ENCODE data around the gene MMP12. TPM values are rescaled to one million over a fixed set of nuclear protein-coding genes. Genes with fewer than 3 reads are reported as not detected.

The MMP12 gene
- total RNA-seq, 6 experiments from 2014 or later: 0.20 to 1.2 (median 0.31) TPM

DNA sequence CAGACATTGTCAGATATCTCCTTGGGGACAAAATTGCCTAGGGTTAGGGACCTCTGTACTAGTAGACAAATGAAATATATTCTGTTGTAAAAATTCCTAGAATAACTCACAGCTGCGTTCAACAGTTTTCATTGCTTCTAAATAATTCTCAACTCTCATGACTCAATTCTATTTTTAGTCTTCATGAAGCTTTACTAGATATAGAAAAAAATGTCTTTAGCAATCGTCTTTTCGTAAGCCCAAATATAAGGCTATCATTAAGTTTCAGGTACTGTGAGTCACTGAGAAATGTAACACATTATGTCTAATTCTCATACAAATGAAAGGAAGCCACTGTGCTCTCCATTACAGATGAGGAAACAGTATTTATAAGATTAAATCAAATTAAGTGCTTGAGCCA, 6.4 kb downstream of the MMP12 start:
- TF ChIP-seq, protein P1, sequence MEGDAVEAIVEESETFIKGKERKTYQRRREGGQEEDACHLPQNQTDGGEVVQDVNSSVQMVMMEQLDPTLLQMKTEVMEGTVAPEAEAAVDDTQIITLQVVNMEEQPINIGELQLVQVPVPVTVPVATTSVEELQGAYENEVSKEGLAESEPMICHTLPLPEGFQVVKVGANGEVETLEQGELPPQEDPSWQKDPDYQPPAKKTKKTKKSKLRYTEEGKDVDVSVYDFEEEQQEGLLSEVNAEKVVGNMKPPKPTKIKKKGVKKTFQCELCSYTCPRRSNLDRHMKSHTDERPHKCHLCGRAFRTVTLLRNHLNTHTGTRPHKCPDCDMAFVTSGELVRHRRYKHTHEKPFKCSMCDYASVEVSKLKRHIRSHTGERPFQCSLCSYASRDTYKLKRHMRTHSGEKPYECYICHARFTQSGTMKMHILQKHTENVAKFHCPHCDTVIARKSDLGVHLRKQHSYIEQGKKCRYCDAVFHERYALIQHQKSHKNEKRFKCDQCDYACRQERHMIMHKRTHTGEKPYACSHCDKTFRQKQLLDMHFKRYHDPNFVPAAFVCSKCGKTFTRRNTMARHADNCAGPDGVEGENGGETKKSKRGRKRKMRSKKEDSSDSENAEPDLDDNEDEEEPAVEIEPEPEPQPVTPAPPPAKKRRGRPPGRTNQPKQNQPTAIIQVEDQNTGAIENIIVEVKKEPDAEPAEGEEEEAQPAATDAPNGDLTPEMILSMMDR (IDR thresholded peaks at IDR 0.05): no peak
- Mint-ChIP-seq H3K4me1 (ENCODE audit: low read depth) (peaks cover 35% of the 10 kb centered on the region), H3K4me3 (peak overlapping the region; percentile 53), H3K27me3 (ENCODE audit: insufficient read depth) (no peaks in the 10 kb centered on the region; the same call in 1 of the 2 replicates), H3K36me3 (ENCODE audit: low read depth) (no peaks in the 10 kb centered on the region), H3K27ac (peak overlapping the region; percentile 65), H3K9me3 (no peaks in the 10 kb centered on the region)
- DNase-seq: peak; percentile 50

DNA sequence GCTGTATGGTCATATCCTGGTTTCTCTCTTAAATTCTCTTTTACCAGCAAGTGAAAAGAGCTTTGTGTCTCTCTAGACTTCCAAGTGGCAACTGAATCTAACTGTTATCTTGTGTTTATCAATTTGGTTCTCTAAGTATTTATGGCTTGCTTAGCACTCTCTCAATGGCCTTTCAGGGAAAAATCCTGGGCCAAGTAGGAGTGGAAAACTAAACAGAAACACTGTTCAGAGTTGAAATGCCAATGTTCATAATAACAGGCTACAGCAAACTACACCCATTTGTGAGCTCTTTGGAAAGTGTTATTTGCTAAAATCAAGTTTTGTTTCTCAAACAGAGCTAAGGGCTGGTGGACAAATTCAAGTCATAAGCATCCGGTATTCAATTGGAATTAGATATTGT, 10.1 kb downstream of the MMP12 start:
- no peak for DNase-seq
- no peak overlapping the region for H3K27ac Mint-ChIP-seq

DNA sequence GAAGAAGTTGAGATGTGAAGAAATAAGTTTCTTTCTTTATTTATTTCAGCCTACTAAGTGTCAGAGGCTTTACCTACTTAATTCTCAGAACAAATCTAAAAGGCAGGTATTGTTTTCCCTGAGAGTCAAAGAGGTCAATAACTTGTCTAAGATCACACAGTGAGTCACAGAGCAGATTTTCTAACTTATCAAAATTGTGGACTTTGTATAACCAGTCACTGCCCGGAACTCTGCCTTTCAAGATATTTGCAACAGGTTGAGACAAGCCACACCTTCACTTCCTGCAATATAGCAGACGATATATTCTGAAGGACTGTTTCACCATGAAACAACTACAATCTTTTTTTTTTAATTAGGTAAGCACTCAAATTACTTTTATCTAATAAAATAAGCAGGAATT, 20.8 kb downstream of the MMP12 start:
- H3K27me3 Mint-ChIP-seq (ENCODE audit: insufficient read depth): no peaks in the 10 kb centered on the region; the same call in 1 of the 2 replicates
- H3K4me1 Mint-ChIP-seq (ENCODE audit: low read depth): peaks cover 59% of the 10 kb centered on the region
- H3K9me3 Mint-ChIP-seq: no peaks in the 10 kb centered on the region
- no peak overlapping the region for H3K27ac Mint-ChIP-seq
- TF ChIP-seq, protein P1 (IDR thresholded peaks at IDR 0.05): no peak
- no peak for DNase-seq
- no peak overlapping the region for H3K4me3 Mint-ChIP-seq
- peaks cover 4% of the 10 kb centered on the region; the same call in 1 of the 2 replicates for H3K36me3 Mint-ChIP-seq (ENCODE audit: low read depth)

More for the DNA sequence above, 10.1 kb downstream of the MMP12 start:
- TF ChIP-seq, protein P1 (IDR thresholded peaks at IDR 0.05): no peak
- Mint-ChIP-seq H3K36me3 (ENCODE audit: low read depth) (no peaks in the 10 kb centered on the region), H3K9me3 (no peaks in the 10 kb centered on the region), H3K4me3 (no peak overlapping the region), H3K27me3 (ENCODE audit: insufficient read depth) (no peaks in the 10 kb centered on the region; the same call in 1 of the 2 replicates), H3K4me1 (ENCODE audit: low read depth) (peaks cover 35% of the 10 kb centered on the region)

DNA sequence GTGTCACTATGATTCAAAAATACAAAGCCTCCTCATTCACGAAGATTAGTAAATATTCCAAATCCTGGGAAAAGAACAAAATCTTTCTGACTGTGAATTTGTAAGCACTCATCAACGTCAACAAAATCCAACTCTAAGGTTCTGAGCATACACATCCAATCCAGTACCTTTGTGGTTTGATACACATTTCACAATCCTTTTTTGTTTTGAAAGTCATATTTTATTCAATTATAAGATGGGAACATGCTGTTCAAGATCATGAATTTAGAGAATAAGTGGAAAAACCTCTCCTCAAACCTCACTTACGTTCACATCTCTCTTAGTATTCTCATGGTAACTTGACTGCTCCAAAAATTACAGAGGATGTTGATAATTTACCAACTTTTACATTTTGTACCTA, 21.7 kb downstream of the MMP12 start:
- H3K4me3 Mint-ChIP-seq: no peak overlapping the region; the same call in 1 of the 2 replicates
- peak overlapping the region; percentile 42; the same call in 1 of the 2 replicates for H3K27ac Mint-ChIP-seq
- H3K9me3 Mint-ChIP-seq: no peaks in the 10 kb centered on the region
- TF ChIP-seq, protein P1 (IDR thresholded peaks at IDR 0.05): no peak
- H3K27me3 Mint-ChIP-seq (ENCODE audit: insufficient read depth): no peaks in the 10 kb centered on the region
- H3K36me3 Mint-ChIP-seq (ENCODE audit: low read depth): peaks cover 4% of the 10 kb centered on the region; the same call in 1 of the 2 replicates
- DNase-seq: no peak
- H3K4me1 Mint-ChIP-seq (ENCODE audit: low read depth): peaks cover 66% of the 10 kb centered on the region

DNA sequence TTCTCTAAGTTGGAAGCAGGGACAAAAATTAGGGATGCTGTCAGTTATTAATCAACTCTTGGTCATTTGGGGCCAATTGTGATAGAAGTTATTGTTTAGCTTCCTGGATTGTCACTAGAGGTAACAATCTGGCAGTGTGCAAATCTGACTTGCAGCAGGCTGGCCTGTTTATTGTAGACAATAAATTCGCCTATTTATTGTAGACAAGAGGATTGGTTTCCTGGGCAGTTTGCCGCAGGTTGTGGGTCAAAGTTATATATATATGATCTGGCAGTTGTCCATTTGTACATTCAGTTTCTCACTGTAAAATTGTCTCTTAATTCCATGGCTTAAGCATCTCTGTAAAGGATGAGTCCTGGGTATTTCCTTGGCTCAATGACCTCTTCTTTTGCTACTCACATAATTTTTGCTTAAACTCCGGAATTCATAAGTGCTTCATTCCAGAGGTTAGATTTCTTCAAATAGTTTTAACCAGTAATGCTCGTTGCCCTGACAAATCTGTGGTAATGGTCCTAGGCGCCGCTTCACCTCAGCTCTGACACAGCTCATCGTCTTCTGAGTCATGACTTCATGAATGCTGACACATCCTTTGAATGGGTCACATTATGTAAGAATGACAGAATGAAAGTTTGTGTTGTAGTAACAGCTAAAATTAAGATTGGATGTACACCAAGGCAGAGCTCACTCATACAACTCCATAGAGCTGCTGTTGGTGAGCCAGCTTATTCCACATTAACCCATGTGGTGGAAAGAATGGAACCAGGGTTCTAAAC, 23.6 kb downstream of the MMP12 start:
- H3K4me1 Mint-ChIP-seq (ENCODE audit: low read depth): peaks cover 67% of the 10 kb centered on the region

More for the DNA sequence above, 23.6 kb downstream of the MMP12 start:
- peak overlapping the region; percentile 42 for H3K4me3 Mint-ChIP-seq
- no peaks in the 10 kb centered on the region for H3K9me3 Mint-ChIP-seq
- peak overlapping the region; percentile 89 for H3K27ac Mint-ChIP-seq
- H3K27me3 Mint-ChIP-seq (ENCODE audit: insufficient read depth): no peaks in the 10 kb centered on the region
- peak; percentile 97 for DNase-seq
- H3K36me3 Mint-ChIP-seq (ENCODE audit: low read depth): peaks cover 4% of the 10 kb centered on the region; the same call in 1 of the 2 replicates
- TF ChIP-seq, protein P1 (IDR thresholded peaks at IDR 0.05): no peak

All from HFFc6 (cell line).